Measurements from ENCODE around the gene KCNAB1.

Gene KCNAB1

DNA sequence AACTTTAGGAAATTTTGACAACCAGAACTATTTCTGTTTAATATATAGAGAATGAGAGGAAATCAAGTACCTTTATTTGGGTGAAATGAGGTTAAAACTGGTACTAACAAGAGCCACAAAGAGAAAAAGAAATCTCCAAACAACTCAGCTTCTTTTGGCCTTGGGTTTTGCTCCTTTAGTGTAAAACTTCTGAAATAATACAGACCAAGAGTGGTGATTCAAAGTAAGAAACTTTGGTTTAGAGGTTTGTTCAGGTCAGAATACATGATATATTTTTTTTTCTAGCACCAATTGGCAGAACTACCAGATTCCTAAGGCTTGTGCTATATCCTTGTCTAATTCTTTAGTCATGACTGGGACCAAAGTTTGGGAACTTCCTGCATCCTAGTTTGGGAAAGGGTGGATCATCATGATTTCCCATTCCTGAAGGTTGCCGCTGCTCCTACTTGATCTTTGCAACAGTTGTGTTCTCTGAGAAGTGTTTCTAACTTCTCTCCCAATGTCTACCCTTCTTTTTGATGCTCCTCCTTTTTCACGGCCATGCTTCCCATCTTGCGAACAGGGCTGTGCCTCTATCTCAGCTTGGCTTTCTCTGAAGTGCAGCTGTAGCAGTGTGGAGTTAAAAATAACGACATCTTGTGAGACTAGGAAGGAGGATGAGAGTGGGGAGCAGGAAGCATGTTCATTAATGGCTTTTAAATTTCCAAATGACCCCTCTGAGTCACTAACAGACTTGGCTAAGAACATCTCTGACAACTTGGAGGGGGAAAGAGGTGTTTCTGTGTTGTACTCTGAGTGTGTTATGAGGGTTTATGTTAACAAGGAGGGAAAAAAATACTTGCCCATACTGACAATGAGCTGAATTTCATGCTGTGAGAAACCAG, 87.7 kb downstream of the KCNAB1 start:
- POLR2A ChIA-PET = no interaction called here
- 71% methylated on average over 2 of the region's 4 CpGs for WGBS (ENCODE audit: insufficient coverage)
- no peaks in the 10 kb centered on the region for H3K36me3 ChIP-seq (ENCODE audit: control insufficient read depth in 4 of 4, insufficient read depth in 4 of 4, low read length in 3 of 4)
- CTCF ChIA-PET = no interaction called here
- no peak for DNase-seq
- no peaks in the 10 kb centered on the region for H3K9me3 ChIP-seq (ENCODE audit: control extremely low read depth in 1 of 5, control insufficient read depth in 4 of 5, insufficient read depth in 2 of 5, low read depth in 1 of 5, low read length in 4 of 5)
- H3K27ac ChIP-seq (ENCODE audit: insufficient read depth in 1 of 2, low read depth in 1 of 2, low read length in 2 of 2, poor library complexity in 1 of 2, severe bottlenecking in 2 of 2) = no peak overlapping the region
- H3K27me3 ChIP-seq (replicated peaks in 2 of 5; ENCODE audit: control insufficient read depth in 4 of 5, insufficient read depth in 5 of 5, low read length in 4 of 5) = no peaks in the 10 kb centered on the region
- peaks cover 5 to 9% (median 5%) of the 10 kb centered on the region in 4 experiments for H3K4me1 ChIP-seq (ENCODE audit: control extremely low read depth in 1 of 4, control insufficient read depth in 4 of 4, insufficient read depth in 4 of 4, low read length in 3 of 4)
- no peak overlapping the region for H3K4me3 ChIP-seq (ENCODE audit: control insufficient read depth in 1 of 7, extremely low read depth in 1 of 7, insufficient read depth in 4 of 7, low read depth in 2 of 7, low read length in 6 of 7)

DNA sequence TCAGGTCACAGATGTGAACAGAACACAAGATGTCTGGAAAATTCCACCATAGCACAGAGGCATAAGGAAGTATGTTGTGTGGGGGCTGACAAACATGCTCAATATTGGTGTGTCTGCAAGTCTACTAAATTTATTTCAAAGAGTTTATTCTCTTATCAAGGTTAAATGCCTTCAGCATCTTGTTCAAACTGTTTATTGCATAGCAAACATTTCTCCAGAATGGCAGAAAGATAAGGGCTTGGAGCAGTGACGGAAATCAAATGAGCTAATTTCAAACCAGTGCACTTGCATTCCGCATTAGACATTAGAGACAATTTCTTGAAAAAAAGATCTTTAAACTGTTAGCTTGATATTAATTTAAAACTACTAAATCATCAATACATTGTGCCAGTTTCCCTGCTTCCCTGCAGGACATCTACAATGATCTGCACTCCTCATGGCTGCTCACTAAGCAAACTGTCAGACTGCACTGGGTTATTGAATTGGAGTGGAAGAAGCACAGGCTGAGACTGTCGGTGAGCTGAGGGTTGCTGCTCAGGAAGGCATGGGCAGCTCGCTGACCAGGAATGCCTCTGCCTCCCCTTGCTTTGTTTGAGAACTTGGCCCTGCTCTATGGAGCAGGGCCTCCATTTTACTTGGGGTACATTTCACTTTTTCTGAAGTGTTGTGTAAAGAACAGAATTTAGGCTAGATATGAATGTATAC, 89.4 kb downstream of the KCNAB1 start:
- POLR2A ChIA-PET = interaction anchor here (0.6 kb wide), 1 partner anchor 920 kb away, joined by 3 read pairs; no protein-coding TSS in a partner anchor
- Histone ChIP-seq H3K4me1 (ENCODE audit: control extremely low read depth in 1 of 4, control insufficient read depth in 4 of 4, insufficient read depth in 4 of 4, low read length in 3 of 4) (peaks cover 5 to 9% (median 5%) of the 10 kb centered on the region in 4 experiments), H3K27ac (ENCODE audit: insufficient read depth in 1 of 2, low read depth in 1 of 2, low read length in 2 of 2, poor library complexity in 1 of 2, severe bottlenecking in 2 of 2) (no peak overlapping the region), H3K4me3 (ENCODE audit: control insufficient read depth in 1 of 7, extremely low read depth in 1 of 7, insufficient read depth in 4 of 7, low read depth in 2 of 7, low read length in 6 of 7) (no peak overlapping the region), H3K36me3 (ENCODE audit: control insufficient read depth in 4 of 4, insufficient read depth in 4 of 4, low read length in 3 of 4) (no peaks in the 10 kb centered on the region), H3K27me3 (replicated peaks in 2 of 5; ENCODE audit: control insufficient read depth in 4 of 5, insufficient read depth in 5 of 5, low read length in 4 of 5) (no peaks in the 10 kb centered on the region), H3K9me3 (ENCODE audit: control extremely low read depth in 1 of 5, control insufficient read depth in 4 of 5, insufficient read depth in 2 of 5, low read depth in 1 of 5, low read length in 4 of 5) (no peaks in the 10 kb centered on the region)
- WGBS (ENCODE audit: insufficient coverage) = 93% methylated on average over 3 of the region's 4 CpGs
- no peak for DNase-seq
- CTCF ChIA-PET = no interaction called here

DNA sequence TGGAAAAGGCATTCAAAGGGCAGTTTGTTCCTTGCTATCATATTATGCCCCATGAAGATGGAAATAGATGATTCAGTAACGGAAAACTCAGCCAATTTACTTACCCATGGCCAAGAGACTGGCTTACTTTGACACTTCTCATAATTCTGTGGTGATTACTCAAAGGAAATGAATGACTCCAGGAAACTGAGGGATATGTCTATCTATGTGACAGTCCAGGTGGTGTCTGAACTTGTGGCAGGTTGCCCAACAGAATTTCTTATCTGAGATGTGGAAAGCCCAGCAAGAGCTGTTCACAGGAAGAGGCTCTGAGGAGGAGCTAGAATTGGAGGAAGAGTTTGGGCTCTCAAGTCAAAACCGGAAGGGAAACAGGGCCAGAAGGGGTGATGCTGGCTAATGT, 91.2 kb downstream of the KCNAB1 start:
- H3K4me3 ChIP-seq (ENCODE audit: control insufficient read depth in 1 of 7, extremely low read depth in 1 of 7, insufficient read depth in 4 of 7, low read depth in 2 of 7, low read length in 6 of 7) = no peak overlapping the region
- H3K4me1 ChIP-seq (ENCODE audit: control extremely low read depth in 1 of 4, control insufficient read depth in 4 of 4, insufficient read depth in 4 of 4, low read length in 3 of 4) = peaks cover 5 to 9% (median 5%) of the 10 kb centered on the region in 4 experiments
- no peaks in the 10 kb centered on the region for H3K9me3 ChIP-seq (ENCODE audit: control extremely low read depth in 1 of 5, control insufficient read depth in 4 of 5, insufficient read depth in 2 of 5, low read depth in 1 of 5, low read length in 4 of 5)
- WGBS (ENCODE audit: insufficient coverage) = 26% methylated on average over 2 of the region's 2 CpGs
- H3K36me3 ChIP-seq (ENCODE audit: control insufficient read depth in 4 of 4, insufficient read depth in 4 of 4, low read length in 3 of 4) = no peaks in the 10 kb centered on the region
- POLR2A ChIA-PET = interaction anchor here (0.5 kb wide), 1 partner anchor 299 kb away, joined by 5 read pairs; no protein-coding TSS in a partner anchor
- DNase-seq = peak; percentile 13 to 65 (median 57)
- CTCF ChIA-PET = no interaction called here
- no peak overlapping the region for H3K27ac ChIP-seq (ENCODE audit: insufficient read depth in 1 of 2, low read depth in 1 of 2, low read length in 2 of 2, poor library complexity in 1 of 2, severe bottlenecking in 2 of 2)
- no peaks in the 10 kb centered on the region for H3K27me3 ChIP-seq (replicated peaks in 2 of 5; ENCODE audit: control insufficient read depth in 4 of 5, insufficient read depth in 5 of 5, low read length in 4 of 5)

DNA sequence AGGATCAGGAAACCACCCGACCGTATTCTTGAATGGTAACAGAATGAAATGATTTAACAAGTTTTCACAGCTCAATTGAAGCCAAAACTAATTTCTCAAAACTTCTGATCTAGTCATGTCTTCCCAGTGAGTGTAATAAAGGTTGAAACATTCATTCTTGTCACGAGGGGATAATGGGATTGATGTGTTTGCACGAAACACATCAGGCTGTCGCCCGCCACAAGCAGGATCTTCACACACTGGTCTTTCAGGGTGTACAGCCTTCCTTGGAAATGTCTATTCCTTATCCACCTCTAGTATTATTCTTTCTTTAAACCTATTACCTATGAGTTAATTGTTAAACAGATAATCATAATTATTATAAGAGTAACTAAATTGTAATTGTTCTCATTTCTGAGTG, 94.3 kb downstream of the KCNAB1 start:
- Histone ChIP-seq H3K9me3 (ENCODE audit: control extremely low read depth in 1 of 5, control insufficient read depth in 4 of 5, insufficient read depth in 2 of 5, low read depth in 1 of 5, low read length in 4 of 5) (no peaks in the 10 kb centered on the region), H3K27ac (ENCODE audit: insufficient read depth in 1 of 2, low read depth in 1 of 2, low read length in 2 of 2, poor library complexity in 1 of 2, severe bottlenecking in 2 of 2) (no peak overlapping the region), H3K4me1 (ENCODE audit: control extremely low read depth in 1 of 4, control insufficient read depth in 4 of 4, insufficient read depth in 4 of 4, low read length in 3 of 4) (peaks cover 5 to 9% (median 5%) of the 10 kb centered on the region in 4 experiments), H3K4me3 (ENCODE audit: control insufficient read depth in 1 of 7, extremely low read depth in 1 of 7, insufficient read depth in 4 of 7, low read depth in 2 of 7, low read length in 6 of 7) (no peak overlapping the region), H3K27me3 (replicated peaks in 2 of 5; ENCODE audit: control insufficient read depth in 4 of 5, insufficient read depth in 5 of 5, low read length in 4 of 5) (no peaks in the 10 kb centered on the region), H3K36me3 (ENCODE audit: control insufficient read depth in 4 of 4, insufficient read depth in 4 of 4, low read length in 3 of 4) (no peaks in the 10 kb centered on the region)
- WGBS (ENCODE audit: insufficient coverage) = no CpG with 5 or more reads among the region's 6 CpGs
- ChIA-PET POLR2A (no interaction called here), CTCF (interaction anchor here (1.0 kb wide), 1 partner anchor 296 kb away, joined by 3 read pairs; no protein-coding TSS in a partner anchor)
- DNase-seq = no peak

DNA sequence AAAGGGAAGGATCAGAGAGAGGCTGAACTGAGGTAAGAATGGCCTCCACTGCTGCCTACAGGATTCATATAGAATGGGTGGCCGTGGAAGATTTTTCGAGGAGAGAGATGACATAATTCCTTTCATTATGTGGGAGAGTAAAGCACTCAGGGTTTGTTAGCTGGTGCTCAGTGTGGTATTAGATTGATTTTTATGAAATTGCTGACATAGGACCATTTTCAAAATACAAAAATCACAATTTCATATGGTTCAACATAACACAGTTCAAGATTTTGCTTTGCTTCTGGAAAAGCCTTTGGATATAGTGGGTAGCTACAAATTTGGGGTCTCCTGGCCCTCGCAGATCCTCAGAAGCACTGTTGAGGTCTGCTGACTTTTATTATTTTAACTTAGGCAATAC, 95.4 kb downstream of the KCNAB1 start:
- POLR2A ChIA-PET = no interaction called here
- H3K4me1 ChIP-seq (ENCODE audit: control extremely low read depth in 1 of 4, control insufficient read depth in 4 of 4, insufficient read depth in 4 of 4, low read length in 3 of 4) = peaks cover 5 to 9% (median 5%) of the 10 kb centered on the region in 4 experiments
- DNase-seq = no peak
- CTCF ChIA-PET = no interaction called here
- no peak overlapping the region for H3K4me3 ChIP-seq (ENCODE audit: control insufficient read depth in 1 of 7, extremely low read depth in 1 of 7, insufficient read depth in 4 of 7, low read depth in 2 of 7, low read length in 6 of 7)
- H3K27me3 ChIP-seq (replicated peaks in 2 of 5; ENCODE audit: control insufficient read depth in 4 of 5, insufficient read depth in 5 of 5, low read length in 4 of 5) = no peaks in the 10 kb centered on the region
- H3K27ac ChIP-seq (ENCODE audit: insufficient read depth in 1 of 2, low read depth in 1 of 2, low read length in 2 of 2, poor library complexity in 1 of 2, severe bottlenecking in 2 of 2) = no peak overlapping the region
- no peaks in the 10 kb centered on the region for H3K9me3 ChIP-seq (ENCODE audit: control extremely low read depth in 1 of 5, control insufficient read depth in 4 of 5, insufficient read depth in 2 of 5, low read depth in 1 of 5, low read length in 4 of 5)
- no peaks in the 10 kb centered on the region for H3K36me3 ChIP-seq (ENCODE audit: control insufficient read depth in 4 of 4, insufficient read depth in 4 of 4, low read length in 3 of 4)
- WGBS (ENCODE audit: insufficient coverage) = no CpG with 5 or more reads among the region's 3 CpGs

DNA sequence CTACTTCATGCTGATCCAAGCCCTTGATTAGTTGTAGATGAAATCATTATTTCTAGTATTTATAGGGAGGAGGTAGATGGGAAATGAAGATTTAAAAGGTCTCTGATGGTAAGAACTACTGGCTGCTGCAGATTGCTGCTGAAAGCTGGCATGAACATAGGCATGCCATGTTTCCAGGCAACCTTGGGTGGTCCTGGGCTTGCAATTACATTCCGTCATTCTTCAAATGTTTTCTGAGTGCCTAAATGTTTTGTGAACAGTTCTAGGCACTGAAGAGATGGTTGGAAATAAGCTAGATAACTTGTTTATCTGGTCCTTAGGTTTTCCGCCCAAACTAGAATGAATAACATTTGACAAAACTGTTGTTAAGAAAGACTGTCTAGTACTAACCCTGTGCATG, 95.8 kb downstream of the KCNAB1 start:
- 90% methylated on average over 2 of the region's 2 CpGs for WGBS (ENCODE audit: insufficient coverage)
- CTCF ChIA-PET = no interaction called here

DNA sequence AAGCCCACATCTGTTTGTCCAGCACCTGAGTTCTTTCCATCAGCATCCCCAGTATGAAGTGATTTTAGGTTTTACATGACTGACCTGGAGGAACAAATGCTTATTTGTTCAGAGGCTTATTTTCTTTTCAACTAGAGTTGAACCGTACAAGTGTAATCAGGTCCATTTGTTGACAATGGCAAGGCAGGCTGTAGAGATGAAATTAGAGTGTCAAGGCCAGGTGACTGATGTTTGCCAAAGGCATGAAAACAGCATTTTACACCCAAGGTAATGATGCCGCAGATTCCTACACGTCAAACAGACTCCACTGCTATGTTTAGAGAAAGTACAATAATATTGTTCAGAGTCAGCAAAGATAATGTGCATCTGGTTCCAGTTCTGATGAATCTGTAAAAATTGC, 96.5 kb downstream of the KCNAB1 start:
- WGBS (ENCODE audit: insufficient coverage) = 100% methylated on average over 1 of the region's 3 CpGs
- POLR2A ChIA-PET = no interaction called here

More for the DNA sequence above, 95.8 kb downstream of the KCNAB1 start:
- Histone ChIP-seq H3K4me1 (ENCODE audit: control extremely low read depth in 1 of 4, control insufficient read depth in 4 of 4, insufficient read depth in 4 of 4, low read length in 3 of 4) (peaks cover 5 to 9% (median 5%) of the 10 kb centered on the region in 4 experiments), H3K4me3 (ENCODE audit: control insufficient read depth in 1 of 7, extremely low read depth in 1 of 7, insufficient read depth in 4 of 7, low read depth in 2 of 7, low read length in 6 of 7) (no peak overlapping the region), H3K9me3 (ENCODE audit: control extremely low read depth in 1 of 5, control insufficient read depth in 4 of 5, insufficient read depth in 2 of 5, low read depth in 1 of 5, low read length in 4 of 5) (no peaks in the 10 kb centered on the region), H3K27me3 (replicated peaks in 2 of 5; ENCODE audit: control insufficient read depth in 4 of 5, insufficient read depth in 5 of 5, low read length in 4 of 5) (no peaks in the 10 kb centered on the region), H3K36me3 (ENCODE audit: control insufficient read depth in 4 of 4, insufficient read depth in 4 of 4, low read length in 3 of 4) (no peaks in the 10 kb centered on the region), H3K27ac (ENCODE audit: insufficient read depth in 1 of 2, low read depth in 1 of 2, low read length in 2 of 2, poor library complexity in 1 of 2, severe bottlenecking in 2 of 2) (no peak overlapping the region)
- DNase-seq = no peak
- POLR2A ChIA-PET = no interaction called here

More for the DNA sequence above, 96.5 kb downstream of the KCNAB1 start:
- no peak overlapping the region for H3K4me3 ChIP-seq (ENCODE audit: control insufficient read depth in 1 of 7, extremely low read depth in 1 of 7, insufficient read depth in 4 of 7, low read depth in 2 of 7, low read length in 6 of 7)
- no peaks in the 10 kb centered on the region for H3K9me3 ChIP-seq (ENCODE audit: control extremely low read depth in 1 of 5, control insufficient read depth in 4 of 5, insufficient read depth in 2 of 5, low read depth in 1 of 5, low read length in 4 of 5)
- no peaks in the 10 kb centered on the region for H3K27me3 ChIP-seq (replicated peaks in 2 of 5; ENCODE audit: control insufficient read depth in 4 of 5, insufficient read depth in 5 of 5, low read length in 4 of 5)
- H3K4me1 ChIP-seq (ENCODE audit: control extremely low read depth in 1 of 4, control insufficient read depth in 4 of 4, insufficient read depth in 4 of 4, low read length in 3 of 4) = peaks cover 0 to 3% (median 2%) of the 10 kb centered on the region in 4 experiments
- no peaks in the 10 kb centered on the region for H3K36me3 ChIP-seq (ENCODE audit: control insufficient read depth in 4 of 4, insufficient read depth in 4 of 4, low read length in 3 of 4)
- no peak for DNase-seq
- CTCF ChIA-PET = no interaction called here
- no peak overlapping the region for H3K27ac ChIP-seq (ENCODE audit: insufficient read depth in 1 of 2, low read depth in 1 of 2, low read length in 2 of 2, poor library complexity in 1 of 2, severe bottlenecking in 2 of 2)
